OCI-M1 (cell line): ENCODE data around the gene TBC1D5.

Source experiments
- DNase-seq: peaks from one replicate; lab custom pipeline; 2025; lab: John Stamatoyannopoulos, UW

The TBC1D5 gene

GRCh38 chr3:17589888-17590287 is 152.5 kb downstream of the TBC1D5 start:
- no peak for DNase-seq

GRCh38 chr3:17588422-17588821 is 154.0 kb downstream of the TBC1D5 start:
- no peak for DNase-seq

- DNase-seq, result peak; percentile 63
These were observed 156.8 kb downstream of the TBC1D5 start for GRCh38 chr3:17585394-17586325.

GRCh38 chr3:17584066-17584465 is 158.4 kb downstream of the TBC1D5 start:
- DNase-seq, result no peak

GRCh38 chr3:17583530-17583929 is 158.9 kb downstream of the TBC1D5 start:
- DNase-seq, result no peak

GRCh38 chr3:17581421-17582080 is 160.9 kb downstream of the TBC1D5 start:
- peak; percentile 50 for DNase-seq

- peak; percentile 92 for DNase-seq
These were observed 161.5 kb downstream of the TBC1D5 start for GRCh38 chr3:17580901-17581300.

GRCh38 chr3:17579289-17580031 is 163.0 kb downstream of the TBC1D5 start:
- peak; percentile 89 for DNase-seq

GRCh38 chr3:17577796-17578520 is 164.5 kb downstream of the TBC1D5 start:
- DNase-seq, result no peak

- no peak for DNase-seq
These were observed 169.0 kb downstream of the TBC1D5 start for GRCh38 chr3:17573396-17573795.

GRCh38 chr3:17571686-17572085 is 170.7 kb downstream of the TBC1D5 start:
- no peak for DNase-seq

GRCh38 chr3:17562845-17563244 is 179.6 kb downstream of the TBC1D5 start:
- no peak for DNase-seq

- DNase-seq, result no peak
These were observed 183.9 kb downstream of the TBC1D5 start for GRCh38 chr3:17558565-17558964.

GRCh38 chr3:17557749-17558463 is 184.5 kb downstream of the TBC1D5 start:
- no peak for DNase-seq

GRCh38 chr3:17555525-17555924 is 186.9 kb downstream of the TBC1D5 start:
- no peak for DNase-seq

- no peak for DNase-seq
These were observed 188.4 kb downstream of the TBC1D5 start for GRCh38 chr3:17554078-17554477.

- peak; percentile 53 for DNase-seq
These were observed 189.4 kb downstream of the TBC1D5 start for GRCh38 chr3:17553080-17553479.

GRCh38 chr3:17552351-17552750 is 190.1 kb downstream of the TBC1D5 start:
- peak; percentile 14 for DNase-seq

- DNase-seq, result no peak
These were observed 190.5 kb downstream of the TBC1D5 start for GRCh38 chr3:17551895-17552294.

- no peak for DNase-seq
These were observed 191.1 kb downstream of the TBC1D5 start for GRCh38 chr3:17551333-17551732.

- DNase-seq, result no peak
These were observed 191.8 kb downstream of the TBC1D5 start for GRCh38 chr3:17550624-17551023.
